HCT116 (cell line): ENCODE measurements around the gene ERBB4. TPM values are rescaled to one million over a fixed set of nuclear protein-coding genes. Genes with fewer than 3 reads are reported as not detected.

Experiments used
- ATAC-seq: fragments of 200-7000 bp; cut with Tn5 transposase; 2 replicates; pipeline ENCODE4 v1.9.1; 2020; ENCODE audit warnings: mild to moderate bottlenecking, moderate library complexity
- BruUV-seq: library from RNA; stranded (reverse); fragments of 400-500 nt; replicated peaks from 2 replicates; lab custom pipeline; 2021; lab: Mats Ljungman, UMichigan
- CTCF ChIA-PET: fragments of 300-600 bp; sonication (Branson Sonifier 250); formaldehyde crosslinking; loops from one replicate; lab custom pipeline; 2021; ENCODE audit warnings: antibody characterized with exemption; lab: Charles Lee
- POLR2A ChIA-PET: fragments of 300-600, 350-600 bp; sonication (Branson Sonifier 250); formaldehyde crosslinking; loops from one replicate; lab custom pipeline; 2021; ENCODE audit warnings: antibody characterized with exemption; lab: Charles Lee
- RAD21 ChIA-PET, 2 experiments: fragments of 300-600 bp; sonication (Branson Sonifier 250); formaldehyde crosslinking; loops; one replicate each; lab custom pipeline; 2023; ENCODE audit warnings: low total read pairs in 2 of 2; ENCODE audit not compliant: uncharacterized antibody in 2 of 2, unreplicated experiment in 2 of 2, low non-redundant PET in 1 of 2; lab: Charles Lee
- DNase-seq: peaks from one replicate; pipeline ENCODE4 v3.0.0-alpha.2; 2010; ENCODE audit warnings: low read depth, low spot score
- H2AFZ ChIP-seq: fragments of 200-600 bp; shearing (Covaris generic), sonication (generic); 2 replicates; pipeline ENCODE4 v1.6.1; 2017; ENCODE audit warnings: low read depth, mixed run types, mixed read lengths, antibody characterized with exemption, low read length; ENCODE audit not compliant: poor library complexity, severe bottlenecking
- H3K27ac ChIP-seq: 2 replicates; pipeline ENCODE4 v1.5.1; 2012; ENCODE audit warnings: low read depth, low read length
- H3K27me3 ChIP-seq: fragments of 200-600 bp; sonication (generic); 2 replicates; pipeline ENCODE4 v1.6.1; 2016; ENCODE audit warnings: mixed run types, low read length, mixed read lengths; ENCODE audit not compliant: insufficient read depth
- H3K36me3 ChIP-seq, 2 experiments: fragments of 200-500 bp in 1 of 2; fragments of 200-600 bp in 1 of 2; sonication (Bioruptor generic) in 1 of 2; sonication (generic) in 1 of 2; 2 replicates each; pipeline versions ENCODE4 v1.5.1 to v1.6.1; 2014 to 2016; ENCODE audit warnings: low read length in 2 of 2, inconsistent platforms in 1 of 2, mixed read lengths in 1 of 2, mixed run types in 1 of 2; ENCODE audit not compliant: insufficient read depth in 2 of 2, control insufficient read depth in 1 of 2
- H3K4me1 ChIP-seq, 2 experiments: fragments of 200-600 bp in 1 of 2; sonication (generic) in 1 of 2; 2 replicates each; pipeline versions ENCODE4 v1.5.1 to v1.6.1; 2012 to 2017; ENCODE audit warnings: low read length in 2 of 2, inconsistent platforms in 1 of 2, mild to moderate bottlenecking in 1 of 2, mixed read lengths in 1 of 2, mixed run types in 1 of 2, moderate library complexity in 1 of 2; ENCODE audit not compliant: insufficient read depth in 2 of 2, control insufficient read depth in 1 of 2
- H3K4me2 ChIP-seq: fragments of 200-600 bp; sonication (generic); 2 replicates; pipeline ENCODE4 v1.6.1; 2017; ENCODE audit warnings: mixed run types, low read length, mixed read lengths
- H3K4me3 ChIP-seq, 2 experiments: fragments of 200-600 bp in 1 of 2; sonication (generic) in 1 of 2; replicated peaks in 1 of 2; 2 replicates each; pipeline ENCODE4 v1.5.1; 2011 to 2016; ENCODE audit warnings: low read length in 2 of 2, control low read depth in 1 of 2, low read depth in 1 of 2, mild to moderate bottlenecking in 1 of 2, mixed read lengths in 1 of 2, mixed run types in 1 of 2
- H3K79me2 ChIP-seq: fragments of 200-600 bp; sonication (generic); 2 replicates; pipeline ENCODE4 v1.6.1; 2017; ENCODE audit warnings: mild to moderate bottlenecking, mixed run types, low read length, moderate library complexity, mixed read lengths; ENCODE audit not compliant: insufficient read depth
- H3K9ac ChIP-seq: fragments of 200-600 bp; sonication (generic); 2 replicates; pipeline ENCODE4 v1.6.1; 2016; ENCODE audit warnings: low read length, mixed read lengths
- H3K9me2 ChIP-seq: fragments of 200-600 bp; sonication (generic), shearing (Covaris generic); 2 replicates; pipeline ENCODE4 v1.6.1; 2017; ENCODE audit warnings: mixed run types, mild to moderate bottlenecking, moderate library complexity; ENCODE audit not compliant: insufficient read depth
- H3K9me3 ChIP-seq, 2 experiments: fragments of 200-500 bp in 1 of 2; fragments of 200-600 bp in 1 of 2; sonication (Bioruptor generic) in 1 of 2; sonication (generic) in 1 of 2; 2 replicates each; pipeline ENCODE4 v1.6.1; 2014 to 2017; ENCODE audit warnings: low read length in 2 of 2, mixed read lengths in 2 of 2, inconsistent platforms in 1 of 2, low read depth in 1 of 2, mild to moderate bottlenecking in 1 of 2, mixed run types in 1 of 2, moderate library complexity in 1 of 2; ENCODE audit not compliant: control insufficient read depth in 1 of 2, insufficient read depth in 1 of 2
- H4K20me1 ChIP-seq: fragments of 200-600 bp; sonication (generic), shearing (Covaris generic); 2 replicates; pipeline ENCODE4 v1.6.1; 2017; ENCODE audit warnings: mixed run types, mild to moderate bottlenecking, moderate library complexity; ENCODE audit not compliant: insufficient read depth
- CBX3 ChIP-seq: IDR thresholded peaks from 2 replicates; pipeline ENCODE4 v1.6.1; 2012; ENCODE audit warnings: low read depth
- CEBPB ChIP-seq: IDR thresholded peaks from 2 replicates; pipeline ENCODE4 v1.6.1; 2012; ENCODE audit warnings: low read depth
- ELF1 ChIP-seq: IDR thresholded peaks from 2 replicates; pipeline ENCODE4 v1.6.1; 2012; ENCODE audit warnings: low read depth, borderline replicate concordance
- FOSL1 ChIP-seq: IDR thresholded peaks from 2 replicates; pipeline ENCODE4 v1.6.1; 2012; ENCODE audit warnings: low read depth
- JUND ChIP-seq: IDR thresholded peaks from 2 replicates; pipeline ENCODE4 v1.6.1; 2012
- POLR2AphosphoS5 ChIP-seq: IDR thresholded peaks from 2 replicates; pipeline ENCODE4 v1.6.1; 2011; ENCODE audit warnings: mild to moderate bottlenecking, low read depth, low read length, moderate library complexity
- YY1 ChIP-seq: IDR thresholded peaks from 2 replicates; pipeline ENCODE4 v1.6.1; 2011; ENCODE audit warnings: low read length, low read depth, moderate library complexity, mild to moderate bottlenecking; ENCODE audit not compliant: insufficient replicate concordance; ENCODE audit errors: extremely low read depth
- ZFX ChIP-seq: fragments of 450-650 bp; IDR thresholded peaks from 2 replicates; pipeline ENCODE4 v1.6.1; 2017
- intact Hi-C: fragments of 100-400 bp; cut with micrococcal nuclease; formaldehyde crosslinking; loops from 2 replicates; pipeline ENCODE4 v1.10.0; 2022
- total RNA-seq: library from RNA; stranded (reverse); gene quantifications from one replicate; pipeline ENCODE4 v1.2.1, GENCODE V29; 2021; ENCODE audit not compliant: unreplicated experiment
- TF ChIP-seq, protein P1 (sequence below): IDR thresholded peaks from 2 replicates; pipeline ENCODE4 v1.6.1; 2012
- TF ChIP-seq, protein P2 (sequence below): IDR thresholded peaks from 2 replicates; pipeline ENCODE4 v1.6.1; 2012; ENCODE audit warnings: low read depth
- TF ChIP-seq, protein P3 (sequence below): IDR thresholded peaks from 2 replicates; pipeline ENCODE4 v1.6.1; 2011; ENCODE audit warnings: mild to moderate bottlenecking, low read length, moderate library complexity; ENCODE audit not compliant: insufficient replicate concordance; ENCODE audit errors: extremely low read depth

The ERBB4 gene
- total RNA-seq, 1 experiment from 2014 or later: 0.10 TPM

DNA sequence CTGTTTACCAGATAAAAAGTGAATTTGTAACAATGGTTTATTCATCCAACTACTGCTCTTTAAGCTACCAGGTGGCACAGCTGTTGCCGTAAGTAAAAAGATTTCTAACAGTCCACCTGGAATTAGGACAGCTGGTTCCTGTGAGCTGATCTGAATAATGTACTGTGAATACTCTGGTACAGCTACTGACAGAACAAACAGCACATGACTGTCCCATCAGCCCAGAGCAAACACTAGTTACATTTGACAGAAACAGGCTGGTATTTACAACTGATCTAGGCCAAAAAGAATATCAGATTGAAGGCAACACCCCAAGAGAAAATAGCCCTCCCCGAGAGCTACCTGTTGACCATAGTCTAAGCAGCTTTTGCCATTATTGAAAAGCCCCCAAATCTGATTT, 1141.8 kb downstream of the ERBB4 start:
- CTCF ChIA-PET: no interaction called here
- Histone ChIP-seq H3K36me3 (no peaks in the 10 kb centered on the region), H3K79me2 (no peaks in the 10 kb centered on the region), H3K27ac (no peak overlapping the region), H3K4me2 (no peak overlapping the region), H4K20me1 (no peaks in the 10 kb centered on the region), H3K9me3 (no peaks in the 10 kb centered on the region), H3K27me3 (no peaks in the 10 kb centered on the region), H3K9me2 (no peaks in the 10 kb centered on the region), H3K9ac (no peak overlapping the region), H3K4me3 (no peak overlapping the region), H3K4me1 (no peaks in the 10 kb centered on the region), H2AFZ (no peak overlapping the region)
- RAD21 ChIA-PET: no interaction called here
- no peak for ATAC-seq
- TF ChIP-seq, protein P1, sequence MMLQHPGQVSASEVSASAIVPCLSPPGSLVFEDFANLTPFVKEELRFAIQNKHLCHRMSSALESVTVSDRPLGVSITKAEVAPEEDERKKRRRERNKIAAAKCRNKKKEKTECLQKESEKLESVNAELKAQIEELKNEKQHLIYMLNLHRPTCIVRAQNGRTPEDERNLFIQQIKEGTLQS: no peak
- TF ChIP-seq YY1 (no peak), JUND (no peak), ELF1 (no peak), CBX3 (no peak), POLR2AphosphoS5 (no peak), CEBPB (no peak), FOSL1 (no peak), ZFX (no peak)
- TF ChIP-seq, protein P2, sequence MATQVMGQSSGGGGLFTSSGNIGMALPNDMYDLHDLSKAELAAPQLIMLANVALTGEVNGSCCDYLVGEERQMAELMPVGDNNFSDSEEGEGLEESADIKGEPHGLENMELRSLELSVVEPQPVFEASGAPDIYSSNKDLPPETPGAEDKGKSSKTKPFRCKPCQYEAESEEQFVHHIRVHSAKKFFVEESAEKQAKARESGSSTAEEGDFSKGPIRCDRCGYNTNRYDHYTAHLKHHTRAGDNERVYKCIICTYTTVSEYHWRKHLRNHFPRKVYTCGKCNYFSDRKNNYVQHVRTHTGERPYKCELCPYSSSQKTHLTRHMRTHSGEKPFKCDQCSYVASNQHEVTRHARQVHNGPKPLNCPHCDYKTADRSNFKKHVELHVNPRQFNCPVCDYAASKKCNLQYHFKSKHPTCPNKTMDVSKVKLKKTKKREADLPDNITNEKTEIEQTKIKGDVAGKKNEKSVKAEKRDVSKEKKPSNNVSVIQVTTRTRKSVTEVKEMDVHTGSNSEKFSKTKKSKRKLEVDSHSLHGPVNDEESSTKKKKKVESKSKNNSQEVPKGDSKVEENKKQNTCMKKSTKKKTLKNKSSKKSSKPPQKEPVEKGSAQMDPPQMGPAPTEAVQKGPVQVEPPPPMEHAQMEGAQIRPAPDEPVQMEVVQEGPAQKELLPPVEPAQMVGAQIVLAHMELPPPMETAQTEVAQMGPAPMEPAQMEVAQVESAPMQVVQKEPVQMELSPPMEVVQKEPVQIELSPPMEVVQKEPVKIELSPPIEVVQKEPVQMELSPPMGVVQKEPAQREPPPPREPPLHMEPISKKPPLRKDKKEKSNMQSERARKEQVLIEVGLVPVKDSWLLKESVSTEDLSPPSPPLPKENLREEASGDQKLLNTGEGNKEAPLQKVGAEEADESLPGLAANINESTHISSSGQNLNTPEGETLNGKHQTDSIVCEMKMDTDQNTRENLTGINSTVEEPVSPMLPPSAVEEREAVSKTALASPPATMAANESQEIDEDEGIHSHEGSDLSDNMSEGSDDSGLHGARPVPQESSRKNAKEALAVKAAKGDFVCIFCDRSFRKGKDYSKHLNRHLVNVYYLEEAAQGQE: no peak
- TF ChIP-seq, protein P3, sequence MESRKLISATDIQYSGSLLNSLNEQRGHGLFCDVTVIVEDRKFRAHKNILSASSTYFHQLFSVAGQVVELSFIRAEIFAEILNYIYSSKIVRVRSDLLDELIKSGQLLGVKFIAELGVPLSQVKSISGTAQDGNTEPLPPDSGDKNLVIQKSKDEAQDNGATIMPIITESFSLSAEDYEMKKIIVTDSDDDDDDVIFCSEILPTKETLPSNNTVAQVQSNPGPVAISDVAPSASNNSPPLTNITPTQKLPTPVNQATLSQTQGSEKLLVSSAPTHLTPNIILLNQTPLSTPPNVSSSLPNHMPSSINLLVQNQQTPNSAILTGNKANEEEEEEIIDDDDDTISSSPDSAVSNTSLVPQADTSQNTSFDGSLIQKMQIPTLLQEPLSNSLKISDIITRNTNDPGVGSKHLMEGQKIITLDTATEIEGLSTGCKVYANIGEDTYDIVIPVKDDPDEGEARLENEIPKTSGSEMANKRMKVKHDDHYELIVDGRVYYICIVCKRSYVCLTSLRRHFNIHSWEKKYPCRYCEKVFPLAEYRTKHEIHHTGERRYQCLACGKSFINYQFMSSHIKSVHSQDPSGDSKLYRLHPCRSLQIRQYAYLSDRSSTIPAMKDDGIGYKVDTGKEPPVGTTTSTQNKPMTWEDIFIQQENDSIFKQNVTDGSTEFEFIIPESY: no peak
- no TSS peak for BruUV-seq
- intact Hi-C loops: no loop called here
- DNase-seq: no peak
- POLR2A ChIA-PET: no interaction called here
